ENCODE measurements around the gene TEX22.

TEX22 gene

DNA sequence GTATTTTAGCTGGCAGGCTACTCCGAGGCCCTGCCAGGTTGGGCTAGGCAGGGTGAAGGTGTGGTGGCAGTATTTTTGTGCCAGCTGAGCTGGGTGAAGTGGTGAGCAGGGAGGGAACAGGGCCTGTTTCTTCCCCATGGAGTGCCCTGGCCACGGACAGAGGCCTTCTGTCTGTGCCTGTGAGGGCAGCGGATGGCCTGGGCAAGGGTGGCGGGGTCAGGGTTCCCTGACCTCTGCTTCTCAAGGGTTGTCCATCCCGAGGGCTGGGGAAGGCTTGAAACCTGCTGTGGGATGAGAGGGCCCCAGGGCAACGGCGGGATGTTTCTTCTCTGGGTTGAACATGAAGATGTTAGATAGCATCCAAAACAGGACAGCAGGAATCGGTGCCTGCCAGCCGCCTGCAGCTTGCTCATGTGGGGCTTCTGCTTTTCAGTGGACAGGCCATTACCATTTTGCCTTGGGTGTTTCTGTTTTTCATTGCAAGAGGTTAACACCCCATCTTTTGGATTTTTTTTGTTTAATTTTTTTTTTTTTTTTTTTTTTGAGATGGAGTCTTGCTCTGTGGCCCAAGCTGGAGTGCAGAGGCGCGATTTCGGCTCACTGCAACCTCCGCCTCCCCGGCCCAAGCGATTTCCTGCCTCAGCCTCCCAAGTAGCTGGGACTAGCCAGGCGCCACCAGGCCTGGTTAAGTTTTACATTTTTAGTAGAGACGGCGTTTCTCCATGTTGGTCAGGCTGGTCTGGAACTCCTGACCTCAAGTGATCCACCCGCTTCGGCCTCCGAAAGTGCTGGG lies 24.6 kb downstream of the TEX22 start:
- no peak for DNase-seq

DNA sequence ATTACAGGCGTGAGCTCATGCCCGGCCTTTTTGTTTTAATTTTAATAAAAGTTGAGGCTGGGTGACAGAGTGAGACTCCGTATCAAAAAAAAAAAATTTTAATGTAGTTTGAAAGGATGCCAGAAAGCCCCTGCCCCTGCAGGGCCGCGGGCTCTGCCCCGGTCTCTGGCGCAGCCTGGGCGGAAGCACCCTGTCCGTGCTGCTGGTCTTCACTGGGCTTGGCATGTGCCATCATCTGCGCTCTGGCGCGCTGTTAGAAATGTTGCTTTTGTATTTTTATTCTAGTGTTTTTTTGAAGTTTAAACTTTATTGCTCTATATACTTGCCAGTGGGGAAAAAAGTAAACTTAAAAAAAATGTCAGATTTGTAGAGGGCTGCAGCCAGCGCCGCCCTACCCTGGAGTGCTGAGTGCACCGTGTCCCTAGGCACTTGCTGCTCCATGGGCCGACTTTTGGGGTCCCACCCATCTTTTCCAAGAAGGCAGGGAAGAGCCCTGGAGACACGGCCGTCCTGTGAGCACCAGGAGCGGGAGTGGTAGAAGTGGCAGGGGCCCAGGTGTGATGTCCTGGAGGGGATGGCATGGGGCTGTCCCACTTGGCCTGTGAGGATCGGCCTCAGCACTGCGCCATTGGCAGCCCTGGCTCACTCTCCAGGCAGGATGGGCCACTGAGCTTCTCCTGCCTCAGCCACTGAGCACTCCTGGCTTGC lies 25.3 kb downstream of the TEX22 start:
- no peak for DNase-seq

DNA sequence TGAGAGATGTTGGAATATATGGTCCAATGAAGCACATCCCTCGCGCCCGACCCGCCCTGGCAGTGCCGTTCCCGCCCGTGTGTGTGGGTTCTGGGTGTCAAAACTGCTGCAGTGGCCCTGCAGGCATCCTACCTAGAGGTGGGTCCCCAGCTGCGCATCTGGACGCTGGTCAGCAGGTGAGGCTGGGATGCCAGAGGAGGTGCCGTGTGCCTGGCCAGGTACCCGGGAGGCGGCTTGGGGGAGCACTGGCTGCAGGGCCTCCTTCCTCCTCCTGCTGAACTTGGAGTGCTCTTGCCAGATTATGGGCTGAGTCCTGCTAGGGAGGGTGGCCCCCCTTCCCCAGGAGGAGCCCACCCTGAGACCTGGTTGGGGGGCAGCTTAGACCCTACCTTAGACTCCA lies 26.5 kb downstream of the TEX22 start:
- no peak for DNase-seq

DNA sequence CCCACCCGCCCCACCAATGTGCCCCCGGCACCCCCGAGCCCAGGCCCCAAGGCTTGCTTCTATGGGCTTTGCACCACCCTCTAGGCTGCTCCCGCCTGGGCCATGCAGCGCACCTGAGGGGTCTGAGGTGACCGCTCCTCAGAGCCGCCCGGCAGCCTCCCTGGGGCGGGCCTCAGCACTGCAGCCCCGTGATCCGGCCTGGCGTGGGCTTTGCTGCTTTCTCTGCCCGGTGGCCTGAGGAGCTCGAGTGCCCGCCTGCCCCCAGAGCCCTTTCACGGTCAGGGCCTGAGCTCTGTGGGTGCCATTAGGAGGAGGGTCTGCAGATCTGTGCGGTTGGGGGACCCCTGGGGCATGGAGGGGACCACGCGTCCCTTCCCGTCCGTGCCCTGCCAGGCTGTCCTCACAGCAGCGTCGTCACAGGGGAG lies 27.5 kb downstream of the TEX22 start:
- no peak for DNase-seq

DNA sequence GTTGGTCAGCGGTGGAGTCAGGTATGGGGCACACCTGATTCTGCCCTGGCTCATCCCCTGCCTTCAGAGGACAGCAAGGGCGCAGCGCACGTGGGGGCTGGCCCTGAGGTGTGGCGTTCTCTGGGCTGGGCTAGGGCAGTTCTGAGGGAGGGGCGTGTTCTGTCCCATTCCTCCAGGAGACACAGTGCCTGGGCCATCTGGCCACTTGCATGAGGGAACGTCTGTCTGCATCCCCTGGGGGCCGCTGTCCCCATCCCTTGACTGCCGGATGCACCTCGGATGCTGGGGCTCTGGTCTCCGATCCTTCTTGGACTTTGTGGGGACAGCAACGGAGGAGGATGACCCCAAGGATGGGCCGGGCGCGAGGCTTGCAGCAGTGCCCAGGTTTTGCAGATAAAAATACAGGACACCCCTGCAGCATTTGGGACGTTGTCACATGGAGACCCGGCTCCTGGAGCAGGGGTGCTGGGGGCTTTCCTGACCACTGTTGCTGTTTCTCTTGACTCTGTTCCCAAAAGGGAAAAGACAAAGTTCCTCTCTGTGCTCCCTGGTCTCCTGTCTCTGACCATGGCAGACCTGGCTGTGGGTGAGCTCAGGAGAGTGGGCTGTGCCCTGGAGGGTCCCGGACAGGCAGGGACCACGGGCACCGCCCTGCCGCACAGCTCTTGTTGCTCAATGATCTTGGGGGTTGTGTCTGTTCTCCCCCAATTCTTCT lies 28.2 kb downstream of the TEX22 start:
- no peak for DNase-seq

DNA sequence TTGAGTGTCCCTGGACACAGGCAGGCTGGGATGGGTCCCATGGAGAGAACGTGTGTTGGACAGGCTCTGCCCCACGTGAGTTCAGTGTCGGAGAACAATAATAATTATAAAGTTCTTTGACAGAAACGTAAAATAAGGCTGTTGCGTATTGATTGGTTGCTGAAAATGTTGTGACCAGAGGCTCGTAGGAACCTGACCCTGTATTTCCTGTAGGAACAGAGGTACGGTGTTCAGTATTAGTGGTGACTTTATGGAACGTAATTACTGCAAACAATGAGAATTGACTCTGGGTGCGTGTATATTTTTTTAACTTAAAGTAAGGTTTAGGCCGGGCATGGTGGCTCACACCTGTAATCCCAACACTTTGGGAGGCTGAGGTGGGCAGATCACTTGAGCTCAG lies 29.1 kb downstream of the TEX22 start:
- no peak for DNase-seq

DNA sequence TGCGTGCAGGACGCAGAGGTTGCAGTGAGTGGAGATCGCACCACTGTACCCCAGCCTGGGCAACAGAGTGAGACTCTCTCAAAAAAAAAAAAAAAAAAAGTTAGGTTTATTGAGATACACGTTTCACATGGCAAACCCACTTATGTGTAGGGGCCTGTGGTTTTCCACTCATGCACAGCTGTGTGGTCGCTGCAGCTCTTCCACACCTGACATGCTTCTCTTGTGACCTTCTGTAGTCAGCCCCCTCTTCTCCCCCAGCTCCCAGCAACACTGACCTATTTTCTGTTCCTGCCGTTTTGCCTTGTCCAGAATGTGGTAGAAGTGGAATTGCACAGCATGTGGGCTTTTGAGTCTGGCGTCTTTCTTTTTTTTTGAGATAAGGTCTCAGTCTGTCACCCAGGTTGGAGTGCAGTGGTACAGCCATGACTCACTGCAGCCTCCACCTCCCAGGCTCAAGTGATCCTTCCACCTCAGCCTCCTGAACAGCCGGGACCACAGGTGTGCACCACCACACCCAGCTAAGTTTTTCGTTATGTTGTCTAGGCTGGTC lies 29.7 kb downstream of the TEX22 start:
- no peak for DNase-seq

DNA sequence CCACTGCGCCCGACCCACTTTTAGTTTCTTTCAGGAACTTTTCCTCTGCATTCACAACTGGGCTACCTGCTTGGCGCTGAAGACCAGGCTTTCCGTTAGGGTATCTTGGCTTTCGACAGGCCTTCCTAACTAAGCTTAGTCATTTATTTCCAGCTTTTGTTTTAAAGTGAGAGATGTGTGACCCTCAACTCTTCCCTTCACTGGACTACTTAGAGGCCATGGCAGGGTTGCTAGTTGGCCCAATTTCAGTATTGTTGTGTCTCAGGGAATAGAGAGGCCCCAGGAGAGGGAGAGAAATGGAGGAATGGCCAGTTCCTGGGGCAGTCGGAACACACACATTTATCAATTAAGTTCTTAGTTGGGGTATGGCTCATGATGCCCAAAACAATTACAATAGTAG lies 31.7 kb downstream of the TEX22 start:
- no peak for DNase-seq

DNA sequence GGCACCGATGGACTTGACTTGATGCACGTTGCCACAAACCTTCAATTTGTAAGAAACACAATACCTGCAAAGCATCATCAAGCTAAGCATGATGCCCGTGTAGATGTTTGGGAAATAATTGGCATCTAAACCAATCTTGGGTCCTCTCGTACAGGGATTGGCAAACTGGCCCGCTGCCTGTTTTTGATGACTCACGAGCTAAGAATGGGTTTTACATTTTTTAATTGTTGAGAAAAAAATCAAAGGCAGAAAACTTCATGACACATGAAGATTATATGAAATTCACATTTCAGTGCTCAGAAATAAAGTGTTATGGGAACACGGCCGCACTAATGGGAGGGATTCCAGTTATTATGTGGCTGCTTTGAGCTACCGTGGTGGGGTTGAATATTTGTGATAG lies 32.2 kb downstream of the TEX22 start:
- no peak for DNase-seq

DNA sequence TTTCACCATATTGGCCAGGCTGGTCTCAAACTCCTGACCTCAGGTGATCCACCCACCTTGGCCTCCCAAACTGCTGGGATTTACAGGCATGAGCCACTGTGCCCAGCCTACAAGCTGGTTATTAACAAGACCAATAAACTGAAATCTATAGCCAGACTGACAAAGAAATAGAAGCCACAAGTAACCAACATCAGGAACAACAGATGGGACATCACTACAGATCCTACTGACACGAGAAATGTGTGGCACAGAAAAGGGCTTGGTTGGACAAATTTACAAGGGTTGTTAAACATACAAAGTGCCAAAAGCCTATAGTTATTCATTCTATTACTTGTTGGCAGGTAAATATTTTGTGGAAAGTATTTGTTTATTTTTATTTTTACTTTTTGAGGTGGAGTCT lies 32.9 kb downstream of the TEX22 start:
- no peak for DNase-seq

DNA sequence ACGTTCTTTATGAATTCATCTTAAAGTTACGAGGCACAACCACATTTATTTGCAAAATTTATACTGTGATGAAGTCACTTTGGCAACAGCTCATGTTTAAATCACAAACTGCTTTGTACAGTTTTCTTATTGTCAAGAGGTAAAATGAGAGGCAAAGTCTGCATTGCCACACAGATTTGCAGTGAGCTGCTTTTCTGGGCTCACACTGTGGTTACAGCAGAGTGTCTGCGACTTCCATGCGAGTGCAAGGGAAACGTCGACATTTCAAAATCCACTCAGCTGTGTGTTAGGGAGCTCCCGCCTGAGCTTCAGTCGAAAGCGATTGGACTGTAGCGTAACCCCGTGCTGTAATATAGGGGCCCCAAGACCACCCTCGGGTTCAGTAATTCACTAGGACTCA lies 34.3 kb downstream of the TEX22 start:
- DNase-seq = no peak

DNA sequence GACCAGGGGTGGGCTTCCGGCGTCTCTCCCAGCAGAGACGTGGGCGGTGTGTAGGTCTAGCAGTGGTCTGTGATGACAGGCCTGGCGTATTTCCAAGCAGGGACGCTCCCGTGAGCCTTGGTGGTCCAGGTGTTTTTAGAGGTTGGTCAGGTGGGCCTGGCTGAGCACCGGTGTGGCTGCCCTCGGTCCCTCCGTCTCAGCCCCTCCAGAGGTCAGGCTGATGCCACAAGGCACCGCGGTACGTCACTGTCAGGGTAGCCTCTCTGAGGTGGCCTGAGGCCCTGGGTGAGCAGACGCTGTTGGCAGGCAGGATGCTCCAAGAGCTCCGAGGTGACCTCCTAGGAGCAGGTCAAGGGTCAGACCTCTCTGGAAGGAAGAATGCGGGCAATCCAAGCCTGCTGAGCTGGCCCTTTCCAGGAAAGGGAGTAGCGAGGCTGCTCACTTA lies 34.8 kb downstream of the TEX22 start:
- no peak for DNase-seq

DNA sequence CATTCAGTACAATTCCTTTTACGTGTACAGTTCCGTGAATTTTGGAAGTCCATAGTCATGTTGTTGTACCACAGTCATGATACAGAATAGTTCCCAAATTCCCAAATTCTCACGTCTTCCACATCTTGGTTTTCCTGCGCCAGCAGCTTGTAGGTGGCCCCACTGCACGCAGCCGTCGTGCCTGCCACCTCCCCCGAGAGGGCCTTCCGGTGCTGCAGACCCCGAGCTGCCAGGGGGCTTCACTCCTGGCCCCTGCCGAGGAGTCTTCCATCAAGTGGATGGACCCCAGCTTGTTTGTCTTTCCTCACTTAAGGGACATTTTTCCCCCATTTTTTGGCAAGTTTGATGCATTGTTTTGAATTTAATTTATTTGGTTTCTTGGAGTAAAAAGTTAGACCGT lies 38.1 kb downstream of the TEX22 start:
- DNase-seq = no peak

DNA sequence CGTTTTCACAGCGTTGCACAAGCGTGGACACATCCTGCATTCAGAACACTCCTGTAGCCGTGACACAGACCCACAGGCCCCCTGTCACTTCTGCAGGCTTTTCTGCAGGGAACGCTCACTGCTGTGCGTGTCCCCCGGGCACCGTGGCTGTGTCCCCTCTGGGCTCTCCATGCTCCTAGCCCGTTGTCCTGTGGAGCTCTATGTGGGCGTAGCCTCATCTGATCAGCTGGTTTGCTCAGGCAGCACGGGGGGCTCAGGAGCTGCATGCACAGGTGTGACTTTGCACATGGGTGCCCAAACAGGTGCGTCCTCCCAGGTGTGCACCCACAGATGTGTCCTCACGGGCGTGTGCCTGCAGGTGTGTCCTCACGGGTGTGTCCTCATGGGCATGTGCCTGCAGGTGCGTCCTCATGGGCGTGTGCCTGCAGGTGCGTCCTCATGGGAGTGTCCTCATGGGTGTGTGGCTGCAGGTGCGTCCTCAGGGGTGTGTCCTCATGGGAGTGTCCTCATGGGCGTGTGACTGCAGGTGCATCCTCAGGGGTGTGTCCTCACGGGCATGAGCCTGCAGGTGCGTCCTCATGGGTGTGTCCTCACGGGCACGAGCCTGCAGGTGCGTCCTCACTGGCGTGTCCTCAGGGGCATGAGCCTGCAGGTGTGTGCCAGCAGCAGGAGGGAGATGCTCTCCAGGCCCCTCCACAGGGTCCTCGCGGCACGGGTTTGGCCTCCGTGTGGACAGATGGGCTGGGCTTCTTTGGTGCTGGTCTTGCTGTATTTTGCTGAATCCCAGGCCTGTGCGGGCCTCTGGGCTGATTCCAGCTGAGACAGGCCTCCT lies 38.8 kb downstream of the TEX22 start:
- DNase-seq = no peak

DNA sequence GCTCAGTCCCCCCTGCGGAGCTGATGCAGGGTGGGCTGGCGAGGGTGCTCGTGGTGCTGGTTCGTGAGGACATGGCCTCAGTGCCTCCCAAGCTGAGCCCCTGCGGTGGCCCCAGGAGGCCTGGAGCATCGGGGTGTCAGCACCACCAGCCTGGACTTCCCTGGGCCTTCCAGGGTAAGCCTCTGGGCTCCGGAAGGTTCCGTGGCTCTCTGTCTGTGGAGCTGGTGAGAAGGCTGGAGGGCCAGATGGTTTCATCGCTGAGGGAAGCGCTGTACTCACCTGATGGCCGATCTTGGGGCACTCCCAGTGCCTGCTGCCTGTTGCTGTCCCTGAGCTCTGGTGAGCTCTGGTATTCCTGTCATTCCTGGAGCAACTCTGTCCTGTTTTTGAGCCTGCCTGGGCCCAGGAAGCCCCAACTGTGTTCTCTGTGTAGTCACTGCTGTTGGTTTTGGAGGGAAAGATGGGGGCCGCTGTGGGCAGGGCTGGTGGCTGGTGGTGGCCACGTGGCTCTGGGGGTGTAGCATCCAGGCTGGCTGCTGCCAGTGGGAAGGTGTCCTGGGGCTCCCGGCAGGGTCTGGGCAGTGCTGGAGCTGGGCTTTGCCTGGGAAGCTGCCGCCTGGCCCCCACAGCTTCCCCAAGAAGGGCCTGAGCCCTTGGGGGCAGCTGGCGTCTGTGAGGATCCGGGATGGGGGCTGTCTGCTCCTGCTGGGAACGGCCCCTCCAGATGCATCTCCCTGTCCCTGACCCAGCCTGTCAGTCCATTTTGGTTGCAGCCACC lies 39.6 kb downstream of the TEX22 start:
- DNase-seq = no peak

DNA sequence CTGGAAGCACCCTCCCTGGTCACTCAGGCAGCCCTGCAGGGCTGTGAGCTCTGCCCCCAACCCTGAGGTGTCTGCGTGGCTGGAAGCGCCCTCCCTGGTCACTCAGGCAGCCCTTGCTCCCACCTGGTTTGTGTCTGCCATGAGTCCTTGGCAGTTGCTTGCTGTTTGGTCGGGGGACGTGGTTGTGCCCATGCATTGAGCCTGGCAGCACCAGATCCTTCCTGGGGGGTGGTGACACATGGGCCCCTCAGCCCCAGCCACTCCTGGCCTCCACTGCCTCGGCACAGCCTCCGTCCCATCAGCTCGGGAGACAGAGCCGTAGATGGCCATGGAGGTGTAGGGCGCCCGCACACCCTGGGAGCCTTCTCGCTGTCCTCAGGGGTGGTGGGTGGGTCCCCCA lies 40.8 kb downstream of the TEX22 start:
- DNase-seq = no peak

DNA sequence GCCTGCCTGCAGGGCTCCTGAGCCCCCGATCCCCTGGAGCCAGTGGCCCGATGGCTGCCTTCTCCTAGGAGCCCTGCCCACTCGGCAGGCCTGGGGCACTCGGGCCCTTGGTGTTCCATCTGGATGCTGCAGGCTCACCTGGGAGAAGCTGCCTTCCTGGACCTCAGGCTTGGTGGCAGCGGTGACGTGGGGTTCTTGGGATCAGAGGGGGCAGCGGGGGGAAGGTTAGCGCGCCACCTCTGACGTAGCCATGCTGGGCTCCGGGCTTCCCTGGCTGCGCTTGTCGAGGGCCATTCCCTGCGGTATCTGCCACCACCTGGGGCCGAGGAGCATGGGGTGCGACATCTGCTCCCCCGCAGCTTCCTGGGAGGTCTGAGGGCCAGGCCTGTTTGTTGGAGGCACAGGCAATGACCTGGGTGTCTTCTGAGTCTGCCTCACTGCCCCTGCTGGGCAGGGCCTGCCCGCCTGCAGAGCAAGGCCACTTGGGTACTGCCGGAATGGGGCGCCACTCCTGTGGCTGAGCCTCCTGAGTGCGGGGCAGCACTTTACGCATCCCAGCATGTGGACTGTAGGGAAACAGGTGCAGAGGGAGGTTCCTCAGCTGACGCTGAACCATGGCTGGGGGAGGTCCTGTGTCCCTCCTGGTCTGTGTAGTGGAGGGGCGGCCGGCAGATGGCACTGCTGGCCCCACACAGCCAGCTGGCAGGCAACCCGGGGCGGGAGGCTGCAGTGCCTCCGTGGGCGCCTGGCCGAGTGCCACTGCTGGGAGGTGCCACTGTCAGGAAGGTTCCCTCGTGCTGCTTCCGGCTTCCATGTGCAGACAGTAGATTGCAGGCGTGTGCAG lies 41.6 kb downstream of the TEX22 start:
- DNase-seq = no peak

DNA sequence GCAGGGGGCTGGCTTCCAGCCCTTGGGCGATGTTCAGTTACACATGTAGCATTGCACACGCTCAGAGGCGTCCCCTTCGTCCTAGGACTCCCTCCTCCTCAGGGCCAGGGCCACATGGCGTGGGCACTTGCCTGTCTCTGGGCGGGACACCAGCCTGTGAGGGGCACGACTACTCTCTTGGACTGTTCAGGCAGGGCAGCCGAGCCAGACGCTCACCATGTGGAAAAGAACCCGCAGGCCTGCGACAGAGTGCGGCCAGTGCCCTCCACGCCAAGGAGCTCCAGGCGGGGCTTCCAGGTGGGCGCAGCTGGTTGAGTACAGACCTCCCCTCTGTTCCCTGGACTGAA lies 42.2 kb downstream of the TEX22 start:
- no peak for DNase-seq

DNA sequence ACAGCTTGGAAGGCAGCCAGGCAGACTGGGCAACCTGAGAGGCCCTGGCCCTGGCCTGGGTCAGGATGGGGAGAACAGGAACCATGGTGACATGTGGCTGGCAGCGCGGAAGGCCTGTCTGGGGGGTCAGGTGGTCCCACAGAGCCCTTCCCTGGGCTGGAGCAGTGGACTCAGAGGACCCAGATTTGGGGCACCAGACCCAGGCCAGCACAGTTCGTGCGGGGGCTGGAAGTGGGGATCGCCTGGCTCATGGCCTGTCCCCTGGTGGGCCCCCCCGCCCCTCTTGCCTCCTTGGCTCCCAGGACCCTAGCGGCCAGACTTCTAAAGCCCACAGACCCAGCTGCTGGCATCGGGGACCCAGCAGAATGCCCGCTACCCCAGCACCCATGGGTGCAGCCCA lies 42.7 kb downstream of the TEX22 start:
- no peak for DNase-seq

DNA sequence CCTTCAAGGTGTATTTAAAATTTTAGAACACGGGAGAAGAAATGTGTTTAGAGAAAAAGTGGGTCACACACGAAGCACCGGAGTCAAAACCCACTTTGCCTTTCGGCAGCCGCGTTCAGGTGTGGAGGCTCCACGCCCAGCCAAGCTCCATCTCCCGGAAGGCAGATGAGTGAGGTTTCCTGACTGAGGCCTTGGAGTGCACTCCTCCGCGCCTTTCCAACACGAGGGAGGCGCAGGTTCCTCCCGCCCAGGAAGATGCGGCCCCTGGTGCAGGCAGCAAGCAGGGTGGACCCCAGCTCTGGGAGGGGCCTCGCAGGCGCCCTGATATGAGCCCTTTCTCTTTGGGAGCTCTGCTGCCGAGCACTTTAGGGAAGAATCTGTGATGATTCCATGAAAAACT lies 43.8 kb downstream of the TEX22 start:
- DNase-seq = no peak

DNA sequence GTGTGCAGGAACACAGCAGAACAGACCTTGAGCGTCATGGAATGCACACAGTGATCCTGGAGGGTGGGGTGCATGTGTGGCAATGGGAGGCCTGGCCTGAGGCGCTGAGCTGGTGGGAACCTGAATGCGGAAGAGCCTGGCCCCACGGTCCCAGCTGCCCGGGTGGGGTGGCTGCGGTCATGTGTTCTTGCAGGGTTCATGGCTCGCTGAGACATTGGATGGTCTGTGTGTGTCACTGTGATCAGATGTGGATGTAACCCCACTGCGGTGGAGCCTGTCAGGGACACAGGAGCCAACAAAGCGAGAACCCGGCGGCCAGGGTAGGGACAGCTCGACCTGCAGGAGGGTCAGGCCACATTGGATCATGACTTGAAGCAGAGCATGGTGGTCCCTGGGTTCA lies 44.5 kb downstream of the TEX22 start:
- DNase-seq = no peak

Measured in activated effector memory CD4-positive, alpha-beta T cell treated with Interleukin-2 at 50 U/mL for 16 hours (primary cell).